Gastroesophageal sphincter (tissue), 4 donors: ENCODE data around the gene RNF157. TPM values are rescaled to one million over a fixed set of nuclear protein-coding genes. Genes with fewer than 3 reads are reported as not detected.

ENCODE experiments used
- ATAC-seq: fragments of 150-250 bp; one replicate; pipeline ENCODE4 v1.9.1; 2016; ENCODE audit warnings: mild to moderate bottlenecking, moderate library complexity
- H3K27ac ChIP-seq, 4 donors: fragments of 200-600 bp; sonication (generic) in 3 of 4; 1 replicate in 3 of 4; 2 replicates in 1 of 4; pipeline ENCODE4 v1.5.1; 2016 to 2019
- H3K27me3 ChIP-seq: fragments of 200-600 bp; sonication (generic); one replicate; pipeline ENCODE4 v1.5.1; 2019
- H3K36me3 ChIP-seq, 2 donors: fragments of 200-600 bp; sonication (generic); one replicate each; pipeline ENCODE4 v1.5.1; 2019; ENCODE audit warnings: control low read depth in 1 of 2
- H3K4me1 ChIP-seq, 3 donors: fragments of 200-600 bp; sonication (generic); 1 replicate in 2 of 3; 2 replicates in 1 of 3; pipeline ENCODE4 v1.5.1; 2016 to 2019; ENCODE audit warnings: control low read depth in 2 of 3
- H3K4me3 ChIP-seq, 2 donors: fragments of 200-600 bp; sonication (generic); one replicate each; pipeline ENCODE4 v1.5.1; 2019; ENCODE audit warnings: mild to moderate bottlenecking in 1 of 2, moderate library complexity in 1 of 2
- H3K9me3 ChIP-seq, 3 donors: fragments of 200-600 bp; sonication (generic); one replicate each; pipeline ENCODE4 v1.5.1; 2017 to 2019; ENCODE audit warnings: control low read depth in 2 of 3
- CTCF ChIP-seq, 4 experiments: fragments of 200-600 bp in 2 of 4; fragments of 450-650 bp in 2 of 4; sonication (generic) in 1 of 4; IDR thresholded peaks; one replicate each; pipeline ENCODE4 v1.5.1; 2017 to 2019; ENCODE audit warnings: antibody characterized with exemption in 4 of 4, mild to moderate bottlenecking in 2 of 4, moderate library complexity in 2 of 4
- EP300 ChIP-seq: sonication (generic); formaldehyde crosslinking; IDR thresholded peaks from one replicate; pipeline ENCODE4 v1.6.1; 2017; ENCODE audit warnings: antibody characterized with exemption, mild to moderate bottlenecking
- POLR2A ChIP-seq, 2 donors: fragments of 450-650 bp; IDR thresholded peaks; one replicate each; pipeline ENCODE4 v1.6.1; 2017; ENCODE audit warnings: antibody characterized with exemption in 2 of 2, mild to moderate bottlenecking in 2 of 2, moderate library complexity in 1 of 2
- POLR2AphosphoS5 ChIP-seq: sonication (generic); formaldehyde crosslinking; IDR thresholded peaks from one replicate; pipeline ENCODE4 v1.6.1; 2017; ENCODE audit warnings: antibody characterized with exemption
- WGBS, 2 donors: methylation state at CpG; one replicate each; pipeline ENCODE4 v1.1.5; 2018; ENCODE audit warnings: low coverage in 1 of 2; 5-methylcytosine and 5-hydroxymethylcytosine counted together
- total RNA-seq, 4 donors: library from RNA; depleted of rRNA; stranded (reverse); fragments of >200 nt; gene quantifications; one replicate each; pipeline ENCODE4 v1.1.0, GENCODE V29; 2016

The RNF157 gene
- total RNA-seq, 4 donors from 2014 or later = 2.5 to 8.1 (median 3.3) TPM

- ATAC-seq = no peak
- Histone ChIP-seq H3K9me3 (no peaks in the 10 kb centered on the region), H3K4me1 (peaks cover 0 to 24% (median 0%) of the 10 kb centered on the region in 3 donors), H3K36me3 (no peaks in the 10 kb centered on the region), H3K27ac (no peak overlapping the region), H3K4me3 (no peak overlapping the region), H3K27me3 (no peaks in the 10 kb centered on the region)
- 0 to 82% methylated on average over 1 to 7 of the region's 13 CpGs for WGBS, 2 donors
- TF ChIP-seq POLR2A (IDR thresholded peaks at IDR 0.05) (no peak), POLR2AphosphoS5 (no peak), CTCF (IDR thresholded peaks at IDR 0.05) (peak in 3 of 4 experiments; percentile 57 to 61 (median 59)), EP300 (no peak)
These were observed 92.9 kb downstream of the RNF157 start for GRCh38 chr17:76147211-76148014.

- Histone ChIP-seq H3K27me3 (no peaks in the 10 kb centered on the region), H3K9me3 (no peaks in the 10 kb centered on the region), H3K36me3 (no peaks in the 10 kb centered on the region), H3K4me3 (no peak overlapping the region), H3K4me1 (peaks cover 0 to 32% (median 6%) of the 10 kb centered on the region in 3 donors), H3K27ac (peak overlapping the region in 1 of 4 donors; percentile 10)
- TF ChIP-seq POLR2AphosphoS5 (no peak), POLR2A (IDR thresholded peaks at IDR 0.05) (no peak), CTCF (IDR thresholded peaks at IDR 0.05) (no peak), EP300 (no peak)
- 40 to 76% methylated on average over 2 to 3 of the region's 22 CpGs for WGBS, 2 donors
- no peak for ATAC-seq
These were observed 94.0 kb downstream of the RNF157 start for GRCh38 chr17:76146053-76146851.

GRCh38 chr17:76145231-76146052, 94.9 kb downstream of the RNF157 start:
- no peaks in the 10 kb centered on the region for H3K9me3 ChIP-seq
- peaks cover 8% of the 10 kb centered on the region for H3K27me3 ChIP-seq
- no peaks in the 10 kb centered on the region for H3K36me3 ChIP-seq
- H3K27ac ChIP-seq = peak overlapping the region in 1 of 4 donors; percentile 10
- peaks cover 0 to 32% (median 14%) of the 10 kb centered on the region in 3 donors for H3K4me1 ChIP-seq
- H3K4me3 ChIP-seq = no peak overlapping the region
- TF ChIP-seq POLR2A (IDR thresholded peaks at IDR 0.05) (no peak), EP300 (no peak), POLR2AphosphoS5 (no peak), CTCF (IDR thresholded peaks at IDR 0.05) (no peak)
- ATAC-seq = no peak
- 64 to 83% methylated on average over 18 to 23 of the region's 25 CpGs for WGBS, 2 donors

DNA sequence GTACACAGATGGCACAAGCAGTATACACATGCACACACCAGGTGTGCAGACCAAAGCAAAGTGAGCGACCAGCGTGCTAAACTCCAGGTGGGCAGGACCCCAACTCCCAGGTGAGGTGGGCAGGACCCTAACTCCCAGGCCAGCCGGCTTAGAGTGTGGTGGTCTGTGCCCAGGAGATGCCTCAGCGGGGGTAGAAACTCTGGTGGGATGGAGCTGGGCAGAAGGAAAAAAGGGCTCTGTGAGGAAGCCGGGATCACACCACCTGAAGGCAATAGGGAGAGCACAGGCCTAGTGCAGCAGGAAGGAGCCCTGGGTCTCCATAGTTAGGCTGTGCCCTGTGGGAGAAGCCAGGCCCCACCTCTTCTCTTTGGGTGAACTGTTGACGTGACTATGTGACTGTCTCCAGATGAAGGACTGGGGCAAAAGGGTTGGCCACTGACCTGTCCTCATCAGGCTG, 97.7 kb downstream of the RNF157 start:
- no peaks in the 10 kb centered on the region for H3K36me3 ChIP-seq
- TF ChIP-seq POLR2A (IDR thresholded peaks at IDR 0.05) = no peak
- no peak for TF ChIP-seq CTCF (IDR thresholded peaks at IDR 0.05)
- TF ChIP-seq EP300 = no peak
- TF ChIP-seq POLR2AphosphoS5 = no peak
- H3K27ac ChIP-seq = no peak overlapping the region
- H3K4me1 ChIP-seq = peaks cover 0 to 42% (median 22%) of the 10 kb centered on the region in 3 donors
- no peaks in the 10 kb centered on the region for H3K9me3 ChIP-seq
- H3K27me3 ChIP-seq = peaks cover 36% of the 10 kb centered on the region
- 87% methylated on average over 6 of the region's 6 CpGs; no CpG with 5 or more reads in 1 of the 2 donors for WGBS, 2 donors
- no peak overlapping the region for H3K4me3 ChIP-seq
- no peak for ATAC-seq
